Ovary (tissue), 9 donors: ENCODE results near the gene BLOC1S3. TPM values are rescaled to one million over a fixed set of nuclear protein-coding genes. Genes with fewer than 3 reads are reported as not detected.

Source experiments
- DNase-seq, 5 donors: peaks; one replicate each; pipeline ENCODE4 v3.0.0-alpha.2; 2019 to 2020
- H3K27ac ChIP-seq, 2 donors: fragments of 200-600 bp; one replicate each; pipeline versions ENCODE4 v1.5.1 to v1.8.0; 2019 to 2022
- H3K27me3 ChIP-seq: fragments of 200-600 bp; one replicate; pipeline ENCODE4 v1.8.0; 2022
- H3K36me3 ChIP-seq: fragments of 200-600 bp; sonication (generic); one replicate; pipeline ENCODE4 v1.5.1; 2019
- H3K4me1 ChIP-seq: one replicate; pipeline ENCODE4 v1.8.1; 2013; ENCODE audit warnings: mild to moderate bottlenecking, moderate library complexity; ENCODE audit not compliant: insufficient read depth
- H3K4me3 ChIP-seq: fragments of 200-600 bp; sonication (generic); one replicate; pipeline ENCODE4 v1.5.1; 2017
- H3K9me3 ChIP-seq, 2 donors: fragments of 200-600 bp in 1 of 2; sonication (generic) in 1 of 2; one replicate each; pipeline versions ENCODE4 v1.5.1 to v1.8.1; 2013 to 2019; ENCODE audit warnings: mild to moderate bottlenecking in 1 of 2, moderate library complexity in 1 of 2
- CTCF ChIP-seq, 3 donors: fragments of 450-650 bp in 2 of 3; fragments of 200-600 bp in 1 of 3; IDR thresholded peaks; one replicate each; pipeline versions ENCODE4 v1.5.1 to v1.8.0; 2016 to 2022; ENCODE audit warnings: antibody characterized with exemption in 3 of 3, mild to moderate bottlenecking in 1 of 3
- EP300 ChIP-seq: sonication (generic); formaldehyde crosslinking; IDR thresholded peaks from one replicate; pipeline ENCODE4 v1.6.1; 2017; ENCODE audit warnings: antibody characterized with exemption
- POLR2A ChIP-seq: fragments of 450-650 bp; IDR thresholded peaks from one replicate; pipeline ENCODE4 v1.6.1; 2017; ENCODE audit warnings: antibody characterized with exemption, mild to moderate bottlenecking, moderate library complexity
- WGBS, 3 donors: extraction: QIAGEN DNeasy Blood & Tissue Kit in 1 of 3; methylation state at CpG; one replicate each; pipeline versions ENCODE4 v1.1.5 to v1.1.7; 2013 to 2017; 5-methylcytosine and 5-hydroxymethylcytosine counted together
- intact Hi-C, 4 donors: fragments of 100-400 bp; cut with DNase I; formaldehyde crosslinking; loops; one replicate each; pipeline versions ENCODE4 v1.11.0 to v1.15.1; 2022 to 2023
- polyA plus RNA-seq, 2 donors: library from polyadenylated mRNA; stranded (reverse); fragments of 200-250 nt in 1 of 2; fragments of 350-450 nt in 1 of 2; fragmentation: Illumina TruSeq in 1 of 2; extraction: RNeasy Lipid Tissue Mini Kit (QIAGEN cat#74804) in 1 of 2; gene quantifications; one replicate each; pipeline ENCODE4 v1.2.3, GENCODE V29; 2013 to 2014
- total RNA-seq, 7 donors: library from RNA; depleted of rRNA in 2 of 7; stranded (reverse); fragments of >200 nt in 2 of 7; fragmentation: NEBNext Ultra II Directional in 3 of 7; extraction: Animal tissue kit (Norgen Biotek cat#: 25700) in 3 of 7; gene quantifications; one replicate each; pipeline versions ENCODE4 v1.1.0 to v1.2.4, GENCODE V29; 2016 to 2023
- donor health status: DM: no; HTN: no; CAD: no; lungs with moderate emphysema.
- donor health status: DM: no; HTN: no; CAD: no.
- donor health status: Bipolar disorder and iron deficiency.
- donor health status: DM: yes; HTN: yes; CAD: no.
- donor health status: DM: no; HTN: no; CAD: no.
- donor health status: DM: yes; HTN: yes; CAD: no.

BLOC1S3 gene
- total and polyA plus RNA-seq, 9 donors: 4.1 to 12.6 (median 11.3) TPM

DNA sequence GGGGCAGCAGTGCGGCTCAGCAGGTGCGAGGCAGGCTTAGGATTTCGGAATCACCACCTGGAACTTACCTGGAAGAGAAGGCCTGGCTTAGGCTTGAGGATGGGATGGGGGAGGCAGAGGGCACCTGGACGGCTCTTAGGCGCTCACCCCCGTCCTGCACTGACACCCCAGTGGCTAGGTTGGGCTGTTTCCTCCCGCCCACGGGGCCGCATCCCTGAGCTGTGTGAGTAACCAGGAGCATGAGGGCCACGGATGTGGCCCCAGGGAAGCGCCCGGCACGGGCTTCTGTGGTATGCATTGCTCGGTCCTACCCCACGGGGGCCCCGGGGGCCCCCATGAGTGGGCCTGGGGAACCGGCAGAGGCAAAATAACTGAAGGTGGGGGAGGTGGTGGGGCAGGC, 15.4 kb upstream of the BLOC1S3 start:
- intact Hi-C loops: no loop called here
- Histone ChIP-seq H3K4me1 (no peaks in the 10 kb centered on the region), H3K9me3 (no peaks in the 10 kb centered on the region), H3K36me3 (no peaks in the 10 kb centered on the region), H3K27me3 (no peaks in the 10 kb centered on the region), H3K4me3 (no peak overlapping the region), H3K27ac (no peak overlapping the region)
- WGBS, 3 donors: 79 to 91% (median 82%) methylated on average over 17 of the region's 17 CpGs
- no peak for DNase-seq
- TF ChIP-seq POLR2A (no peak), EP300 (no peak), CTCF (IDR thresholded peaks at IDR 0.05) (no peak)

DNA sequence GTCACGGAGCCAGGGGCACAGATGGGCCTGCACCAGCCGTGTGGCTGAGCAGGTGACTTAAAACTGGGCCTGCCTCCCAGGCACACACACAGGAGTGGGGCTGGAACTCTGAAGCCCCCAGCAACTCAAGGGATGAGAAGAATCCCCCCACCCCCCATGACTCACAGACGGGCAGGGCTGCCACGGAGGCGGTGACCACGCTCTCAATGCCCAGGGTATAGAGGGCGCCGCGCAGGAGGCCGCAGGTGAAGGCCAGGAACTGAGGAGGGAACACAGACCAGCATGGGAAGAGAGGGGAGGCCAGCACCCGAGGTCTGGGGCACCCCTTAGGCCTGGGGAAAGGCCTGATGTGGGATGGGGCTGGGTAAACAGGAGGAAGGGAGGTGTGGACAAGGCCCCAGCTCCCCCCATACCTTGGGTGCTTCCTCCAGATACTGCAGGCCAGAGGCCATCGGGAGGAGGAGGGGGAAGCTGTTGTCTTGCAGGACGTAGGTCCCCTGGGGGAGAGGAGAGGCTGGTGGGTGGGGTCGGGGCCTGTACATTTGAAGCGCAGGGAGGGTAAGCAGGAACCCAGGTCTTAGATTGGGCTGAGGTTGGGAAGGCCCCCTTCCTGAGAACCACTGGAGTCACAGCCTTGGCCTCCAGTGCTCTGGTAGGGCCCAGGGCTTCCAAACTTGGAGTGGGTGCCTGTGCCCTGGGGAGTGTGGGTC, 14.7 kb upstream of the BLOC1S3 start:
- no peaks in the 10 kb centered on the region for H3K4me1 ChIP-seq
- H3K27me3 ChIP-seq: no peaks in the 10 kb centered on the region
- no peak for TF ChIP-seq EP300
- no peak for TF ChIP-seq CTCF (IDR thresholded peaks at IDR 0.05)
- no peak for TF ChIP-seq POLR2A
- no peak for DNase-seq
- H3K36me3 ChIP-seq: no peaks in the 10 kb centered on the region
- intact Hi-C loops: no loop called here
- H3K4me3 ChIP-seq: no peak overlapping the region
- 75 to 80% (median 79%) methylated on average over 7 to 15 of the region's 15 CpGs for WGBS, 3 donors
- no peak overlapping the region for H3K27ac ChIP-seq
- H3K9me3 ChIP-seq: no peaks in the 10 kb centered on the region

DNA sequence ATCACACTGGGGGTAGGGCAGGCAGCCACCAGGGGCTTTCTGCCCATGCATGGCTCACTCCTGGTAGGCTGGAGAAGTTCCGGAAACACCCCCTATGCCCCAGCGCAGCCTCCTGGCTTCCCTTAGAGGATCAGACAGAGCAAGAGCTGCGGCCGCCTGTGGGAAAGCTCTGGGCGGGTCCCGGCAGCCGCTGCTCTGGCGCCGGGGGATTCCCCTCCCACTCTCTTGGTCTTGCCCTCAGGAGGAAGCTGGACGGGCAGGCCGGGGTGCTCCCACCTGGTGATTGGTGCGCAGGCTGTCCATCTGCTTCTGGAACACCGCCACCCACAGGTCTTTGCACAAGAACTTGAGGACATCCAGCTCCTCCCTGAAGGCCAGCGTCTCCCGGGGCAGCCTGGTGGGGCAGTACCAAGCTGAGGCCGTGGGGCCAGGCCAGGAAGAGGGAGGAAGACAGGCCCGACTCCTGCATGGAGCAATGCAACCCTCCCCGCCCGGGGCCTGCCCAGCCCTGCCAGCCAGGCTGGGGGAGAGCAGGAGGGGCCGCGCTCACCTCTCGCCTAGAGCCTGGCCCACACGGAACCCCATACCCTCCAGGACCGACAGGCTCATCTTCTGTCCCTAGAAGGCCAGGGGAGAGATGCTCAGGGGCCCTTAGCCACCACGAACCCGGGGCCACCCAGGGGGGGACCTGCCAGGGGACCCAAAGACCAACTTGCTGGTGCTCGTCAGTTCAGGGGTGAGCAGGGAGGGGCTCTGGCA, 13.8 kb upstream of the BLOC1S3 start:
- H3K4me3 ChIP-seq: no peak overlapping the region
- WGBS, 3 donors: 11 to 31% (median 28%) methylated on average over 15 to 27 of the region's 27 CpGs
- no peaks in the 10 kb centered on the region for H3K9me3 ChIP-seq
- TF ChIP-seq POLR2A (no peak), CTCF (IDR thresholded peaks at IDR 0.05) (no peak), EP300 (no peak)
- no peaks in the 10 kb centered on the region for H3K27me3 ChIP-seq
- intact Hi-C loops: no loop called here
- H3K4me1 ChIP-seq: no peaks in the 10 kb centered on the region
- no peak overlapping the region for H3K27ac ChIP-seq
- no peaks in the 10 kb centered on the region for H3K36me3 ChIP-seq
- DNase-seq: peak; percentile 41 to 72 (median 60)

- TF ChIP-seq EP300 (no peak), CTCF (IDR thresholded peaks at IDR 0.05) (no peak), POLR2A (no peak)
- intact Hi-C loops: no loop called here
- H3K4me3 ChIP-seq: no peak overlapping the region
- WGBS, 3 donors: 58 to 66% (median 58%) methylated on average over 14 of the region's 14 CpGs
- H3K27me3 ChIP-seq: no peaks in the 10 kb centered on the region
- no peak overlapping the region for H3K27ac ChIP-seq
- H3K36me3 ChIP-seq: no peaks in the 10 kb centered on the region
- no peaks in the 10 kb centered on the region for H3K9me3 ChIP-seq
- H3K4me1 ChIP-seq: no peaks in the 10 kb centered on the region
- no peak for DNase-seq
Measured at GRCh38 chr19:45166723-45167252, 11.8 kb upstream of the BLOC1S3 start.
